ENCODE measurements around the gene ACBD3.

Gene ACBD3

GRCh38 chr1:226109829-226110248 is 76.7 kb downstream of the ACBD3 start:
- DNase-seq = peak; percentile 86

- peak; percentile 42 for DNase-seq
These were observed 77.4 kb downstream of the ACBD3 start for GRCh38 chr1:226108935-226109828.

- DNase-seq = no peak
These were observed 78.8 kb downstream of the ACBD3 start for GRCh38 chr1:226107471-226108460.

GRCh38 chr1:226104671-226105121 is 81.8 kb downstream of the ACBD3 start:
- DNase-seq = peak; percentile 70

- peak; percentile 41 for DNase-seq
These were observed 85.8 kb downstream of the ACBD3 start for GRCh38 chr1:226100436-226101391.

GRCh38 chr1:226098870-226099835 is 87.4 kb downstream of the ACBD3 start:
- no peak for DNase-seq

- DNase-seq = peak; percentile 61
These were observed 88.5 kb downstream of the ACBD3 start for GRCh38 chr1:226097866-226098625.

- DNase-seq = no peak
These were observed 91.3 kb downstream of the ACBD3 start for GRCh38 chr1:226095286-226095685.

Data from EL (cell line).